H9 (cell line): ENCODE data around the gene SP100. TPM values are rescaled to one million over a fixed set of nuclear protein-coding genes. Genes with fewer than 3 reads are reported as not detected.

Experiments used
- DNase-seq: peaks from one replicate; pipeline ENCODE4 v3.0.0-alpha.2; 2017
- H2AFZ ChIP-seq: one replicate; pipeline ENCODE4 v1.6.1; 2013; ENCODE audit warnings: mild to moderate bottlenecking, low read length, control low read depth, moderate library complexity
- H2AK5ac ChIP-seq: 2 replicates; pipeline ENCODE4 v1.6.1; 2013; ENCODE audit warnings: low read length, control low read depth, mixed read lengths; ENCODE audit not compliant: insufficient read length
- H2BK120ac ChIP-seq: one replicate; pipeline ENCODE4 v1.6.1; 2013; ENCODE audit warnings: low read depth, mild to moderate bottlenecking, low read length, control low read depth, inconsistent platforms; ENCODE audit not compliant: poor library complexity, severe bottlenecking
- H2BK12ac ChIP-seq: 2 replicates; pipeline ENCODE4 v1.6.1; 2013; ENCODE audit warnings: low read length, control low read depth, mixed read lengths, low read depth; ENCODE audit not compliant: insufficient read length
- H2BK15ac ChIP-seq: 2 replicates; pipeline ENCODE4 v1.6.1; 2013; ENCODE audit warnings: low read depth, low read length, control low read depth
- H2BK20ac ChIP-seq: one replicate; pipeline ENCODE4 v1.6.1; 2013; ENCODE audit warnings: low read depth, mild to moderate bottlenecking, low read length, control low read depth, inconsistent platforms; ENCODE audit not compliant: poor library complexity, severe bottlenecking
- H2BK5ac ChIP-seq: 2 replicates; pipeline ENCODE4 v1.6.1; 2013; ENCODE audit warnings: low read length, control low read depth, mixed read lengths; ENCODE audit not compliant: insufficient read length
- H3K14ac ChIP-seq: 2 replicates; pipeline ENCODE4 v1.6.1; 2013; ENCODE audit warnings: low read length, control low read depth; ENCODE audit not compliant: insufficient read depth
- H3K18ac ChIP-seq: 2 replicates; pipeline ENCODE4 v1.6.1; 2013; ENCODE audit warnings: low read depth, mild to moderate bottlenecking, mixed read lengths, low read length, control low read depth; ENCODE audit not compliant: insufficient read length
- H3K23ac ChIP-seq: 2 replicates; pipeline ENCODE4 v1.6.1; 2013; ENCODE audit warnings: low read length, control low read depth, mixed read lengths, low read depth; ENCODE audit not compliant: insufficient read length
- H3K23me2 ChIP-seq: 2 replicates; pipeline ENCODE4 v1.6.1; 2013; ENCODE audit warnings: low read depth, mild to moderate bottlenecking, mixed read lengths, low read length, control low read depth; ENCODE audit not compliant: insufficient read length, poor library complexity, severe bottlenecking
- H3K27ac ChIP-seq: 2 replicates; pipeline ENCODE4 v1.5.1; 2013; ENCODE audit warnings: low read length, control low read depth, mixed read lengths, low read depth; ENCODE audit not compliant: insufficient read length
- H3K27me3 ChIP-seq: 2 replicates; pipeline ENCODE4 v1.6.1; 2013; ENCODE audit warnings: low read length, control low read depth, inconsistent platforms; ENCODE audit not compliant: insufficient read depth
- H3K4ac ChIP-seq: 2 replicates; pipeline ENCODE4 v1.6.1; 2013; ENCODE audit warnings: low read depth, mild to moderate bottlenecking, control low read depth, inconsistent platforms, low read length, moderate library complexity
- H3K4me1 ChIP-seq: 2 replicates; pipeline ENCODE4 v1.6.1; 2013; ENCODE audit warnings: low read length, control low read depth, inconsistent platforms; ENCODE audit not compliant: insufficient read depth
- H3K4me2 ChIP-seq: 2 replicates; pipeline ENCODE4 v1.6.1; 2013; ENCODE audit warnings: low read length, control low read depth, mixed read lengths; ENCODE audit not compliant: insufficient read length, insufficient read depth
- H3K56ac ChIP-seq: 2 replicates; pipeline ENCODE4 v1.6.1; 2013; ENCODE audit warnings: low read depth, mild to moderate bottlenecking, mixed read lengths, low read length, control low read depth; ENCODE audit not compliant: insufficient read length
- H3K79me1 ChIP-seq: 2 replicates; pipeline ENCODE4 v1.6.1; 2013; ENCODE audit warnings: low read depth, mild to moderate bottlenecking, moderate library complexity, low read length, control low read depth, inconsistent platforms; ENCODE audit not compliant: insufficient read depth, poor library complexity, severe bottlenecking
- H3K79me2 ChIP-seq: 2 replicates; pipeline ENCODE4 v1.6.1; 2013; ENCODE audit warnings: low read length, control low read depth, inconsistent platforms; ENCODE audit not compliant: insufficient read depth
- H3K9ac ChIP-seq: 2 replicates; pipeline ENCODE4 v1.6.1; 2013; ENCODE audit warnings: low read length, control low read depth, mixed read lengths; ENCODE audit not compliant: insufficient read length; ENCODE audit errors: extremely low read depth
- H3K9me3 ChIP-seq: one replicate; pipeline ENCODE4 v1.6.1; 2013; ENCODE audit warnings: low read depth, low read length, inconsistent platforms; ENCODE audit not compliant: control insufficient read depth
- H3T11ph ChIP-seq: one replicate; pipeline ENCODE4 v1.6.1; 2013; ENCODE audit warnings: mild to moderate bottlenecking, low read length, control low read depth, inconsistent platforms
- H4K20me1 ChIP-seq: one replicate; pipeline ENCODE4 v1.6.1; 2013; ENCODE audit not compliant: control insufficient read depth, insufficient read length, insufficient read depth
- H4K5ac ChIP-seq: 2 replicates; pipeline ENCODE4 v1.6.1; 2013; ENCODE audit warnings: low read depth, mild to moderate bottlenecking, mixed read lengths, low read length, control low read depth; ENCODE audit not compliant: insufficient read length
- H4K8ac ChIP-seq: replicated peaks from 2 replicates; pipeline ENCODE4 v1.6.1; 2013; ENCODE audit warnings: low read length, control low read depth, mixed read lengths, low read depth; ENCODE audit not compliant: insufficient read length
- H4K91ac ChIP-seq: 2 replicates; pipeline ENCODE4 v1.6.1; 2013; ENCODE audit warnings: low read depth, mild to moderate bottlenecking, moderate library complexity, mixed read lengths, low read length, control low read depth; ENCODE audit not compliant: insufficient read length
- H3K27ac Mint-ChIP-seq, 3 experiments: 2 replicates in 2 of 3; 3 replicates in 1 of 3; pipeline ENCODE4 v1.8.0; 2020 to 2021; ENCODE audit warnings: mixed read lengths in 3 of 3, mild to moderate bottlenecking in 1 of 3, moderate library complexity in 1 of 3
- H3K27me3 Mint-ChIP-seq: 2 replicates; pipeline ENCODE4 v1.8.0; 2021; ENCODE audit warnings: low read depth, mild to moderate bottlenecking, moderate library complexity, mixed read lengths
- H3K36me3 Mint-ChIP-seq, 3 experiments: 2 replicates in 2 of 3; 3 replicates in 1 of 3; pipeline ENCODE4 v1.8.0; 2020 to 2021; ENCODE audit warnings: low read depth in 3 of 3, mixed read lengths in 3 of 3; ENCODE audit not compliant: insufficient read depth in 1 of 3
- H3K4me1 Mint-ChIP-seq, 2 experiments: 2 replicates each; pipeline ENCODE4 v1.8.0; 2020; ENCODE audit warnings: mixed read lengths in 2 of 2
- H3K4me3 Mint-ChIP-seq, 2 experiments: 2 replicates in 1 of 2; 3 replicates in 1 of 2; pipeline ENCODE4 v1.8.0; 2020 to 2021; ENCODE audit warnings: mild to moderate bottlenecking in 2 of 2, mixed read lengths in 2 of 2, moderate library complexity in 1 of 2
- H3K9me3 Mint-ChIP-seq, 2 experiments: 2 replicates in 1 of 2; 3 replicates in 1 of 2; pipeline ENCODE4 v1.8.0; 2020; ENCODE audit warnings: mild to moderate bottlenecking in 2 of 2, mixed read lengths in 2 of 2, moderate library complexity in 1 of 2
- WGBS: extraction: QIAGEN DNeasy Blood & Tissue Kit; methylation state at CpG from one replicate; pipeline ENCODE4 v1.1.7; 2013; ENCODE audit warnings: missing lambda C conversion rate, low lambda C conversion rate, mixed read lengths; ENCODE audit not compliant: insufficient read length; ENCODE audit errors: extremely low coverage; 5-methylcytosine and 5-hydroxymethylcytosine counted together
- total RNA-seq: library from RNA; stranded (reverse); gene quantifications from 2 replicates; pipeline ENCODE4 v1.2.1, GENCODE V29; 2021
- TF ChIP-seq, protein P1 (sequence below): fragments of 200-600 bp; sonication (generic); conservative IDR thresholded peaks from 3 replicates; pipeline ENCODE4 v1.8.0; 2021; ENCODE audit warnings: antibody characterized with exemption, mild to moderate bottlenecking

The SP100 gene
- total RNA-seq, 1 experiment from 2014 or later = 0.28 TPM

DNA sequence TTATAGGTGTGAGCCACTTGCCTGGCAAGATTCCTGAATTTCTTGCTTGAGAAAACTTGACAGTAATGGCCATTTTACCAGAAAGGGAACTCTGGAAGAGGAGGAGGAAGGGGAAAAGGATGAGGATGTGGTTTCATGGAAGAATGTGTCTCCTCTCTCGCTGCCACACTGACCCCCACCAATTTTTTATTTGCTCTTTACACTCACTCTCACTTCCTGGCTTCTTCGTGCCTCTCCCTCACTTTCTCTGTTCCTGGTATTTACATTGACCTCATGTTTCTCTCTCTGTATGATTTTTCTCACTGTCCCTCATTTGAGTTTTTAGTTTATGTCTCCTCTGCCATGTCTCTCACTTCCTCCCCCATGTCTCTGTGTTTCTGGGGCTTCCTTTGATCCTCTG, 162.1 kb downstream of the SP100 start:
- Histone ChIP-seq H3K56ac (no peak overlapping the region), H2BK5ac (no peak overlapping the region), H3K4ac (no peak overlapping the region), H2BK120ac (no peak overlapping the region), H3K79me2 (no peaks in the 10 kb centered on the region), H2AFZ (no peak overlapping the region), H2BK15ac (no peak overlapping the region), H2BK12ac (no peak overlapping the region), H3K79me1 (no peaks in the 10 kb centered on the region), H3K4me1 (no peaks in the 10 kb centered on the region), H3K9me3 (no peaks in the 10 kb centered on the region), H3K23me2 (no peaks in the 10 kb centered on the region), H3K18ac (no peak overlapping the region), H4K5ac (no peak overlapping the region), H4K91ac (no peak overlapping the region), H3K9ac (no peak overlapping the region), H3K27me3 (no peaks in the 10 kb centered on the region), H3K27ac (no peak overlapping the region), H2BK20ac (no peak overlapping the region), H3K14ac (no peak overlapping the region), H2AK5ac (no peak overlapping the region), H3K4me2 (no peak overlapping the region), H4K8ac (no peak overlapping the region), H3K23ac (no peak overlapping the region), H3T11ph (no peak overlapping the region), H4K20me1 (no peaks in the 10 kb centered on the region)
- Mint-ChIP-seq H3K4me3 (no peak overlapping the region), H3K4me1 (peaks cover 0 to 5% of the 10 kb centered on the region in 2 experiments; a peak in 1 of 4 replicates), H3K27ac (no peak overlapping the region), H3K27me3 (peaks cover 12% of the 10 kb centered on the region), H3K36me3 (peaks cover 0 to 8% (median 5%) of the 10 kb centered on the region in 3 experiments; a peak in 3 of 7 replicates), H3K9me3 (peaks cover 12 to 18% of the 10 kb centered on the region in 2 experiments)
- TF ChIP-seq, protein P1, sequence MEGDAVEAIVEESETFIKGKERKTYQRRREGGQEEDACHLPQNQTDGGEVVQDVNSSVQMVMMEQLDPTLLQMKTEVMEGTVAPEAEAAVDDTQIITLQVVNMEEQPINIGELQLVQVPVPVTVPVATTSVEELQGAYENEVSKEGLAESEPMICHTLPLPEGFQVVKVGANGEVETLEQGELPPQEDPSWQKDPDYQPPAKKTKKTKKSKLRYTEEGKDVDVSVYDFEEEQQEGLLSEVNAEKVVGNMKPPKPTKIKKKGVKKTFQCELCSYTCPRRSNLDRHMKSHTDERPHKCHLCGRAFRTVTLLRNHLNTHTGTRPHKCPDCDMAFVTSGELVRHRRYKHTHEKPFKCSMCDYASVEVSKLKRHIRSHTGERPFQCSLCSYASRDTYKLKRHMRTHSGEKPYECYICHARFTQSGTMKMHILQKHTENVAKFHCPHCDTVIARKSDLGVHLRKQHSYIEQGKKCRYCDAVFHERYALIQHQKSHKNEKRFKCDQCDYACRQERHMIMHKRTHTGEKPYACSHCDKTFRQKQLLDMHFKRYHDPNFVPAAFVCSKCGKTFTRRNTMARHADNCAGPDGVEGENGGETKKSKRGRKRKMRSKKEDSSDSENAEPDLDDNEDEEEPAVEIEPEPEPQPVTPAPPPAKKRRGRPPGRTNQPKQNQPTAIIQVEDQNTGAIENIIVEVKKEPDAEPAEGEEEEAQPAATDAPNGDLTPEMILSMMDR = no peak
- WGBS = no CpG with 5 or more reads among the region's 2 CpGs
- DNase-seq = no peak
